ENCODE measurements around the gene CSPG4. TPM values are rescaled to one million over a fixed set of nuclear protein-coding genes. Genes with fewer than 3 reads are reported as not detected.

The CSPG4 gene
- total RNA-seq, 1 experiment from 2014 or later = not detected

GRCh38 chr15:75677465-75678323 lies 35.0 kb downstream of the CSPG4 start:
- peak; percentile 96 for DNase-seq
- Histone ChIP-seq H3K4me2 (ENCODE audit: low read depth, low read length, poor library complexity, severe bottlenecking) (peak overlapping the region; percentile 73), H3K4me1 (ENCODE audit: low read length) (peaks cover 62% of the 10 kb centered on the region), H2AFZ (ENCODE audit: low read length) (0 out of 2 replicates have a peak overlapping the region, but pooled peaks have one; percentile 46), H3K9ac (ENCODE audit: low read length) (peak overlapping the region; percentile 64), H3K27me3 (ENCODE audit: low read length) (no peaks in the 10 kb centered on the region), H4K20me1 (ENCODE audit: insufficient read depth, low read depth, low read length) (no peaks in the 10 kb centered on the region), H3K9me3 (ENCODE audit: low read length) (no peaks in the 10 kb centered on the region), H3K36me3 (ENCODE audit: insufficient read depth, low read length) (no peaks in the 10 kb centered on the region), H3K4me3 (ENCODE audit: low read length) (peak overlapping the region; percentile 51), H3K79me2 (ENCODE audit: low read length) (no peaks in the 10 kb centered on the region), H3K9me2 (replicated peaks; ENCODE audit: insufficient read depth, low read length) (no peaks in the 10 kb centered on the region), H3K27ac (ENCODE audit: low read length) (peak overlapping the region; percentile 80)

GRCh38 chr15:75676688-75677464 lies 35.8 kb downstream of the CSPG4 start:
- Histone ChIP-seq H3K9me2 (replicated peaks; ENCODE audit: insufficient read depth, low read length) (no peaks in the 10 kb centered on the region), H3K4me3 (ENCODE audit: low read length) (peak overlapping the region; percentile 51), H2AFZ (ENCODE audit: low read length) (no peak overlapping the region), H3K27ac (ENCODE audit: low read length) (peak overlapping the region; percentile 80), H3K9me3 (ENCODE audit: low read length) (no peaks in the 10 kb centered on the region), H4K20me1 (ENCODE audit: insufficient read depth, low read depth, low read length) (no peaks in the 10 kb centered on the region), H3K36me3 (ENCODE audit: insufficient read depth, low read length) (no peaks in the 10 kb centered on the region), H3K4me1 (ENCODE audit: low read length) (peaks cover 70% of the 10 kb centered on the region), H3K79me2 (ENCODE audit: low read length) (no peaks in the 10 kb centered on the region), H3K9ac (ENCODE audit: low read length) (peak overlapping the region; percentile 64), H3K27me3 (ENCODE audit: low read length) (no peaks in the 10 kb centered on the region), H3K4me2 (ENCODE audit: low read depth, low read length, poor library complexity, severe bottlenecking) (peak overlapping the region; percentile 73)
- DNase-seq = no peak

- no peaks in the 10 kb centered on the region for H3K9me3 ChIP-seq (ENCODE audit: low read length)
- no peak overlapping the region for H3K9ac ChIP-seq (ENCODE audit: low read length)
- no peaks in the 10 kb centered on the region for H3K79me2 ChIP-seq (ENCODE audit: low read length)
- no peak overlapping the region for H3K4me2 ChIP-seq (ENCODE audit: low read depth, low read length, poor library complexity, severe bottlenecking)
- H3K9me2 ChIP-seq (replicated peaks; ENCODE audit: insufficient read depth, low read length) = no peaks in the 10 kb centered on the region
- no peaks in the 10 kb centered on the region for H4K20me1 ChIP-seq (ENCODE audit: insufficient read depth, low read depth, low read length)
- no peak overlapping the region for H3K4me3 ChIP-seq (ENCODE audit: low read length)
- peaks cover 79% of the 10 kb centered on the region for H3K4me1 ChIP-seq (ENCODE audit: low read length)
- no peaks in the 10 kb centered on the region for H3K36me3 ChIP-seq (ENCODE audit: insufficient read depth, low read length)
- DNase-seq = no peak
- no peaks in the 10 kb centered on the region for H3K27me3 ChIP-seq (ENCODE audit: low read length)
- no peak overlapping the region for H2AFZ ChIP-seq (ENCODE audit: low read length)
- no peak overlapping the region for H3K27ac ChIP-seq (ENCODE audit: low read length)
These were observed 36.9 kb downstream of the CSPG4 start for GRCh38 chr15:75675579-75676404.

GRCh38 chr15:75674366-75674765 lies 38.3 kb downstream of the CSPG4 start:
- H3K9me3 ChIP-seq (ENCODE audit: low read length) = no peaks in the 10 kb centered on the region
- H4K20me1 ChIP-seq (ENCODE audit: insufficient read depth, low read depth, low read length) = no peaks in the 10 kb centered on the region
- no peaks in the 10 kb centered on the region for H3K9me2 ChIP-seq (replicated peaks; ENCODE audit: insufficient read depth, low read length)
- no peak for DNase-seq
- H2AFZ ChIP-seq (ENCODE audit: low read length) = 0 out of 2 replicates have a peak overlapping the region, but pooled peaks have one; percentile 6
- no peaks in the 10 kb centered on the region for H3K36me3 ChIP-seq (ENCODE audit: insufficient read depth, low read length)
- H3K4me3 ChIP-seq (ENCODE audit: low read length) = peak overlapping the region; percentile 66; the same call in 1 of the 2 replicates
- H3K4me1 ChIP-seq (ENCODE audit: low read length) = peaks cover 82% of the 10 kb centered on the region
- peak overlapping the region; percentile 94 for H3K27ac ChIP-seq (ENCODE audit: low read length)
- H3K9ac ChIP-seq (ENCODE audit: low read length) = peak overlapping the region; percentile 80
- H3K4me2 ChIP-seq (ENCODE audit: low read depth, low read length, poor library complexity, severe bottlenecking) = peak overlapping the region; percentile 95
- no peaks in the 10 kb centered on the region for H3K79me2 ChIP-seq (ENCODE audit: low read length)
- H3K27me3 ChIP-seq (ENCODE audit: low read length) = no peaks in the 10 kb centered on the region

- H3K9me2 ChIP-seq (replicated peaks; ENCODE audit: insufficient read depth, low read length) = no peaks in the 10 kb centered on the region
- peak overlapping the region; percentile 95 for H3K4me2 ChIP-seq (ENCODE audit: low read depth, low read length, poor library complexity, severe bottlenecking)
- H4K20me1 ChIP-seq (ENCODE audit: insufficient read depth, low read depth, low read length) = no peaks in the 10 kb centered on the region
- H3K27me3 ChIP-seq (ENCODE audit: low read length) = no peaks in the 10 kb centered on the region
- H3K36me3 ChIP-seq (ENCODE audit: insufficient read depth, low read length) = no peaks in the 10 kb centered on the region
- peak overlapping the region; percentile 80 for H3K9ac ChIP-seq (ENCODE audit: low read length)
- peak overlapping the region; percentile 66 for H3K4me3 ChIP-seq (ENCODE audit: low read length)
- H3K4me1 ChIP-seq (ENCODE audit: low read length) = peaks cover 78% of the 10 kb centered on the region
- H3K79me2 ChIP-seq (ENCODE audit: low read length) = no peaks in the 10 kb centered on the region
- peak overlapping the region; percentile 94 for H3K27ac ChIP-seq (ENCODE audit: low read length)
- H3K9me3 ChIP-seq (ENCODE audit: low read length) = no peaks in the 10 kb centered on the region
- H2AFZ ChIP-seq (ENCODE audit: low read length) = 0 out of 2 replicates have a peak overlapping the region, but pooled peaks have one; percentile 6
- peak; percentile 98 for DNase-seq
These were observed 39.0 kb downstream of the CSPG4 start for GRCh38 chr15:75673426-75674235.

- peak overlapping the region; percentile 68; the same call in 1 of the 2 replicates for H2AFZ ChIP-seq (ENCODE audit: low read length)
- no peaks in the 10 kb centered on the region for H3K79me2 ChIP-seq (ENCODE audit: low read length)
- peak overlapping the region; percentile 80 for H3K9ac ChIP-seq (ENCODE audit: low read length)
- no peaks in the 10 kb centered on the region for H3K27me3 ChIP-seq (ENCODE audit: low read length)
- H3K4me2 ChIP-seq (ENCODE audit: low read depth, low read length, poor library complexity, severe bottlenecking) = peak overlapping the region; percentile 95
- H3K9me2 ChIP-seq (replicated peaks; ENCODE audit: insufficient read depth, low read length) = no peaks in the 10 kb centered on the region
- no peaks in the 10 kb centered on the region for H3K36me3 ChIP-seq (ENCODE audit: insufficient read depth, low read length)
- H3K27ac ChIP-seq (ENCODE audit: low read length) = peak overlapping the region; percentile 94
- peak; percentile 86 for DNase-seq
- H4K20me1 ChIP-seq (ENCODE audit: insufficient read depth, low read depth, low read length) = no peaks in the 10 kb centered on the region
- peaks cover 70% of the 10 kb centered on the region for H3K4me1 ChIP-seq (ENCODE audit: low read length)
- H3K9me3 ChIP-seq (ENCODE audit: low read length) = no peaks in the 10 kb centered on the region
- H3K4me3 ChIP-seq (ENCODE audit: low read length) = peak overlapping the region; percentile 66
These were observed 39.8 kb downstream of the CSPG4 start for GRCh38 chr15:75672646-75673425.
